SU-DHL-6 (cell line): ENCODE results near the gene CD247.

Source experiments
- H2AFZ ChIP-seq: fragments of 200-600 bp; sonication (generic); 2 replicates; pipeline ENCODE4 v1.6.1; 2014; ENCODE audit warnings: low read depth, mild to moderate bottlenecking, moderate library complexity, mixed read lengths, antibody characterized with exemption, low read length; ENCODE audit not compliant: severe bottlenecking
- H3F3A ChIP-seq: fragments of 200-600 bp; shearing (Covaris generic); 2 replicates; pipeline ENCODE4 v1.6.0; 2016; ENCODE audit warnings: antibody characterized with exemption, mild to moderate bottlenecking; ENCODE audit not compliant: insufficient read depth
- H3K27ac ChIP-seq: fragments of 200-600 bp; sonication (generic); 2 replicates; pipeline ENCODE4 v1.5.1; 2016; ENCODE audit warnings: low read depth, mild to moderate bottlenecking, low read length, moderate library complexity, mixed read lengths
- H3K27me3 ChIP-seq: fragments of 200-600 bp; sonication (generic), shearing (Covaris generic); 2 replicates; pipeline ENCODE4 v1.6.0; 2014; ENCODE audit warnings: mild to moderate bottlenecking, low read length
- H3K36me3 ChIP-seq: fragments of 200-600 bp; sonication (generic); 2 replicates; pipeline ENCODE4 v1.6.1; 2014; ENCODE audit warnings: mild to moderate bottlenecking, low read length, mixed read lengths
- H3K4me2 ChIP-seq: fragments of 300-600, 200-600 bp; shearing (Covaris generic), sonication (generic); 2 replicates; pipeline ENCODE4 v1.6.0; 2014; ENCODE audit warnings: low read length, low read depth, mild to moderate bottlenecking; ENCODE audit not compliant: poor library complexity, severe bottlenecking
- H3K4me3 ChIP-seq: fragments of 200-600 bp; sonication (generic); 2 replicates; pipeline ENCODE4 v1.5.1; 2014; ENCODE audit warnings: antibody characterized with exemption, low read length, mild to moderate bottlenecking, mixed read lengths; ENCODE audit not compliant: insufficient read depth, poor library complexity, severe bottlenecking
- H3K79me2 ChIP-seq: fragments of 200-600 bp; sonication (generic); 2 replicates; pipeline ENCODE4 v1.6.1; 2014; ENCODE audit warnings: mild to moderate bottlenecking, low read length, moderate library complexity; ENCODE audit not compliant: insufficient read depth
- H3K9ac ChIP-seq: fragments of 200-600 bp; sonication (generic); 2 replicates; pipeline ENCODE4 v1.7.0; 2014; ENCODE audit warnings: mild to moderate bottlenecking, low read length
- H3K9me2 ChIP-seq: fragments of 200-600 bp; sonication (generic); replicated peaks from 2 replicates; pipeline ENCODE4 v1.6.1; 2014; ENCODE audit warnings: low read length; ENCODE audit not compliant: insufficient read depth
- H3K9me3 ChIP-seq: fragments of 200-600 bp; sonication (generic); 2 replicates; pipeline ENCODE4 v1.6.1; 2014; ENCODE audit warnings: low read length, mixed read lengths; ENCODE audit not compliant: insufficient read depth
- H4K20me1 ChIP-seq: fragments of 200-600 bp; sonication (generic); 2 replicates; pipeline ENCODE4 v1.6.1; 2014; ENCODE audit warnings: low read depth, mild to moderate bottlenecking, antibody characterized with exemption, low read length, moderate library complexity, mixed read lengths
- EZH2phosphoT487 ChIP-seq: fragments of 200-600 bp; sonication (generic), shearing (Covaris generic); conservative IDR thresholded peaks from 2 replicates; pipeline ENCODE4 v1.6.1; 2018; ENCODE audit warnings: mild to moderate bottlenecking, antibody characterized with exemption, low read length, moderate library complexity, mixed read lengths
- TF ChIP-seq, protein P1 (sequence below): fragments of 200-600 bp; sonication (generic); IDR thresholded peaks from one replicate; pipeline ENCODE4 v1.5.1; 2017; ENCODE audit warnings: antibody characterized with exemption, mild to moderate bottlenecking, low read length, moderate library complexity; ENCODE audit not compliant: insufficient read depth, poor library complexity, severe bottlenecking

Gene CD247

DNA sequence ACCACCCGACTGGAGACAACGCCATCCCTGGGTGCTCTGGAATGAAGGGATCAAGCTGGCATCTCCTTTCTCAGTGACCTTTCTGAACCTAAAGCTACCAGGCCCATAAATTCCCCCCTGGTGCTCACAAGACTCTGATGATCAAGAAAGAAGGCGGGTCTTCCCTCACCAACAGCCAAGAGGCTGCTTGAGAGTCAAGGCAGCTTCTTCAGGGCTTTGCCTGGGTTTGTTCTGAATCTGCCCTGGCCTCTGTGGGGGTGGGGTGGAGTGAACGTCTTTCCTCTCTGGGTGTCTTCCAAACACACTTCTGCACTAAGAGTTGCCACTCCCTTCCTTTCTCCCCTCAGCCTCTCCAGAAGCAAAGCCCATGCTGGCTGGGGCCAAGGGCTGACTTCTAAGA, 36.1 kb downstream of the CD247 start:
- no peak overlapping the region for H3K4me2 ChIP-seq
- H3K79me2 ChIP-seq: no peaks in the 10 kb centered on the region
- H3K9ac ChIP-seq: no peak overlapping the region
- H3K27ac ChIP-seq: no peak overlapping the region
- H4K20me1 ChIP-seq: no peaks in the 10 kb centered on the region
- no peaks in the 10 kb centered on the region for H3K36me3 ChIP-seq
- no peak overlapping the region for H3K4me3 ChIP-seq
- no peaks in the 10 kb centered on the region for H3F3A ChIP-seq
- no peaks in the 10 kb centered on the region for H3K9me3 ChIP-seq
- no peak overlapping the region for H2AFZ ChIP-seq
- no peaks in the 10 kb centered on the region for H3K27me3 ChIP-seq
- no peaks in the 10 kb centered on the region for H3K9me2 ChIP-seq
- TF ChIP-seq, protein P1, sequence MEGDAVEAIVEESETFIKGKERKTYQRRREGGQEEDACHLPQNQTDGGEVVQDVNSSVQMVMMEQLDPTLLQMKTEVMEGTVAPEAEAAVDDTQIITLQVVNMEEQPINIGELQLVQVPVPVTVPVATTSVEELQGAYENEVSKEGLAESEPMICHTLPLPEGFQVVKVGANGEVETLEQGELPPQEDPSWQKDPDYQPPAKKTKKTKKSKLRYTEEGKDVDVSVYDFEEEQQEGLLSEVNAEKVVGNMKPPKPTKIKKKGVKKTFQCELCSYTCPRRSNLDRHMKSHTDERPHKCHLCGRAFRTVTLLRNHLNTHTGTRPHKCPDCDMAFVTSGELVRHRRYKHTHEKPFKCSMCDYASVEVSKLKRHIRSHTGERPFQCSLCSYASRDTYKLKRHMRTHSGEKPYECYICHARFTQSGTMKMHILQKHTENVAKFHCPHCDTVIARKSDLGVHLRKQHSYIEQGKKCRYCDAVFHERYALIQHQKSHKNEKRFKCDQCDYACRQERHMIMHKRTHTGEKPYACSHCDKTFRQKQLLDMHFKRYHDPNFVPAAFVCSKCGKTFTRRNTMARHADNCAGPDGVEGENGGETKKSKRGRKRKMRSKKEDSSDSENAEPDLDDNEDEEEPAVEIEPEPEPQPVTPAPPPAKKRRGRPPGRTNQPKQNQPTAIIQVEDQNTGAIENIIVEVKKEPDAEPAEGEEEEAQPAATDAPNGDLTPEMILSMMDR: no peak
- TF ChIP-seq EZH2phosphoT487: no peak

DNA sequence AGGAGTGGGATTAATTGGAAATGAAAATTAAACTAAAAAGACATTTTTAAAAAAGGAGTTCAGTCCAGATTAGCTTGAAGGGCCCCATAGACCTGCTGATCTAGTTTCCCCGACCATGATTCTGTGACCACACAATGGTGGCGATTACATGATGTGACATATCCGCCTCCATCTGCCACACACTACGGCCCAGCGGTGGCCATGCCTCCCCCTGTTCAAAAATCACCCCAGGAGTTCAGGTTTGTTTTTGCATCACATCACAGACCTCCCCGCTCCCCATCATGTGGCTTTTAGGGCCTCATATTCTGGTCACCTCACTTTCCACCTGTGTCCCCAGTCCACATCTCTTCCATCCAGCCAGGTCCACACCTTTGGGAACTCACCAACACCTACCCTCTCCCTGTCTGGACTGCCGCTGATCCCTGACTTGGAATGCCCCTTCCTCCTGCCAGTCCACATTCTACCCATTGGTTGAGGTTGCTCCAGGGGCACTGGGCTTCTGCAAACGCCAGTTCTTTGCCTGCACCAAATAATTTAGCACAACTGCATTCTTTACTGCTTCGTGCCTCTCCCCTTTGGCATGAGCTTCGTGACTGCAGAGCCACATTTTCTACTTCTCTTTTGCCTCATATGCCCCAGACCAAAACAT, 38.9 kb downstream of the CD247 start:
- H3F3A ChIP-seq: no peaks in the 10 kb centered on the region
- H3K79me2 ChIP-seq: no peaks in the 10 kb centered on the region
- no peaks in the 10 kb centered on the region for H3K9me3 ChIP-seq
- TF ChIP-seq EZH2phosphoT487: no peak
- TF ChIP-seq, protein P1: no peak
- no peak overlapping the region for H3K27ac ChIP-seq
- no peaks in the 10 kb centered on the region for H4K20me1 ChIP-seq
- H2AFZ ChIP-seq: no peak overlapping the region
- H3K9me2 ChIP-seq: no peaks in the 10 kb centered on the region
- no peaks in the 10 kb centered on the region for H3K36me3 ChIP-seq
- H3K27me3 ChIP-seq: no peaks in the 10 kb centered on the region
- no peak overlapping the region for H3K9ac ChIP-seq
- no peak overlapping the region for H3K4me3 ChIP-seq
- no peak overlapping the region for H3K4me2 ChIP-seq

DNA sequence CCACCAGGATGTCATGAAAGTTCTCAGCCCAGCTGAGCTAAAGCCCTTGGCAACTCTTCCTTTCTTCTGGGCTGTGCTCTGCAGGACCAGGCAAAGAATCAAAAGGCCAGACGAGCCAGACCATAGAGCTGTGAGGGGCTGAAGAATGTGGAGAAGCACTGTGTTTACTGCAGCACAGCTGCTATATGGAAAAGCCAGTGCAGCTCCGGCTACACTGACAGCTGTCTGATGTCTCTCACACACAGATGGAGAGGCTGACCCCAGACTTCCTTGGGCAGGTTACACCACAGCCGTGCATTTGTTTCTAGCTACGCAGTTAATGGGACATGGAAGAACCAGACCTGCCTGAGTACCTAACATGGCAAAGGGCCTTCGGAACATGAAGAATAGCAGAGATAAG, 40.3 kb downstream of the CD247 start:
- H3K4me3 ChIP-seq: no peak overlapping the region
- H3K36me3 ChIP-seq: no peaks in the 10 kb centered on the region
- H3K9me2 ChIP-seq: no peaks in the 10 kb centered on the region
- TF ChIP-seq, protein P1: no peak
- no peak for TF ChIP-seq EZH2phosphoT487
- no peak overlapping the region for H3K27ac ChIP-seq
- no peak overlapping the region for H3K4me2 ChIP-seq
- H4K20me1 ChIP-seq: no peaks in the 10 kb centered on the region
- no peaks in the 10 kb centered on the region for H3K27me3 ChIP-seq
- no peaks in the 10 kb centered on the region for H3K9me3 ChIP-seq
- no peak overlapping the region for H2AFZ ChIP-seq
- H3K9ac ChIP-seq: no peak overlapping the region
- no peaks in the 10 kb centered on the region for H3K79me2 ChIP-seq
- no peaks in the 10 kb centered on the region for H3F3A ChIP-seq
